ACC112 (cell line): ENCODE results near the gene TXNRD1.
"Not testable (repeated sequence)": the region's sequence is repeated elsewhere in the genome, so short reads cannot be mapped to it uniquely, and the experiment has no call there.

ENCODE experiments used
- H2AFZ ChIP-seq: fragments of 200-600 bp; sonication (generic); one replicate; pipeline ENCODE4 v1.6.0; 2017; ENCODE audit warnings: antibody characterized with exemption, low read length; ENCODE audit not compliant: unreplicated experiment
- H3K27ac ChIP-seq: fragments of 200-600 bp; sonication (generic); 2 replicates; pipeline ENCODE4 v1.5.1; 2014; ENCODE audit warnings: low read depth, mild to moderate bottlenecking, antibody characterized with exemption, low read length, moderate library complexity
- H3K27me3 ChIP-seq: fragments of 200-600 bp; sonication (generic); 2 replicates; pipeline ENCODE4 v1.6.1; 2014; ENCODE audit warnings: mild to moderate bottlenecking, antibody characterized with exemption, low read length, moderate library complexity, mixed read lengths; ENCODE audit not compliant: insufficient read depth
- H3K36me3 ChIP-seq: fragments of 200-600 bp; sonication (generic); 2 replicates; pipeline ENCODE4 v1.6.1; 2016; ENCODE audit warnings: mild to moderate bottlenecking, antibody characterized with exemption, low read length, moderate library complexity, mixed read lengths; ENCODE audit not compliant: insufficient read depth
- H3K4me1 ChIP-seq: fragments of 200-600 bp; sonication (generic); one replicate; pipeline ENCODE4 v1.6.1; 2016; ENCODE audit warnings: low read length, mixed read lengths; ENCODE audit not compliant: insufficient read depth, unreplicated experiment, control insufficient read depth
- H3K4me3 ChIP-seq: fragments of 200-600 bp; sonication (generic); 2 replicates; pipeline ENCODE4 v1.5.1; 2014; ENCODE audit warnings: mild to moderate bottlenecking, low read depth, low read length
- H3K79me2 ChIP-seq: fragments of 200-600 bp; sonication (generic); one replicate; pipeline ENCODE4 v1.6.0; 2016; ENCODE audit warnings: low read length; ENCODE audit not compliant: control insufficient read depth, unreplicated experiment, insufficient read depth

Gene TXNRD1

GRCh38 chr12:104263026-104263425, 47.4 kb downstream of the TXNRD1 start:
- no peaks in the 10 kb centered on the region for H3K27me3 ChIP-seq
- no peaks in the 10 kb centered on the region for H3K79me2 ChIP-seq
- H3K4me3 ChIP-seq: no peak overlapping the region
- no peak overlapping the region for H3K27ac ChIP-seq
- H3K36me3 ChIP-seq: no peaks in the 10 kb centered on the region
- no peak overlapping the region for H2AFZ ChIP-seq
- H3K4me1 ChIP-seq: peaks cover 5% of the 10 kb centered on the region

DNA sequence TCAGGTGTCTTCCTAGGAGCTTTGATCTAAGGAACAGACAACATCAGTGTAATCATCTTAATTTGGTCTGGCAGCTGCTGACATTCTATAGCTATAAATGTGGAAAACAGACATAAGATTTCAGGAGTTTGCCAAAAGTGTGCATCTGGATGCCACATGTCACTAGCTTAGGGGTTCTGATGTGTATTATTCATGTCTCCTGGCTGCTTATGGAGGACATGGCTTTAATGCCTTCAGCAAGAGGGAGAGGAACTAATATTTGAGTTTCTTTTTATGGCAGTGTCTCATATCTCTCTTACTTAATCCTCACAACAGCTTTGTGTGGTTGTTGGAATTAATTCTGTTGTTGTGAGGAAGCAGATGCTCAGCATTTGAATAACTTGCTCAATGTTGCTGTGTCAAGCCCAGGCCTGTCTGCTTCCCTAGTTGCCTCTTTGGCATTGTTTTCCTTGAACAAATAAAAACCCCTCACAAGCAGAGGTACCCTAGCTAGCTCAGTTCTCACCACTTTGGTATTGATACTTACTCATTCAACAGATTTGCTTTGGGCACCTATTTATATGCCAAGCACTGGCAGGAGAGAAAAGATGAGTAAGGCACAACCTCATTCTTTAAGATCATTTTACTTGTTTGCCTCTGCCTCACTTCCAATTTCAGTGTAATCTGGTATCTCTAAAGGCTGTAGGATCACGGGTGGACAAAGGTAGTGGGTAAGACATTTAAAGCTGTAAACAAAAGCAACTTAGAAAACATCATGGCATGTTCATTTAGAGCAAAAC, 48.2 kb downstream of the TXNRD1 start:
- Histone ChIP-seq H3K27ac (peak overlapping the region; percentile 1; the same call in 1 of the 2 replicates), H2AFZ (no peak overlapping the region), H3K4me3 (no peak overlapping the region), H3K27me3 (no peaks in the 10 kb centered on the region), H3K79me2 (no peaks in the 10 kb centered on the region), H3K36me3 (no peaks in the 10 kb centered on the region), H3K4me1 (peaks cover 5% of the 10 kb centered on the region)

GRCh38 chr12:104265436-104265835, 49.9 kb downstream of the TXNRD1 start:
- not testable (repeated sequence) for H3K79me2 ChIP-seq, H3K27me3 ChIP-seq, H3K27ac ChIP-seq, H3K36me3 ChIP-seq, H3K4me1 ChIP-seq, H3K4me3 ChIP-seq, H2AFZ ChIP-seq

DNA sequence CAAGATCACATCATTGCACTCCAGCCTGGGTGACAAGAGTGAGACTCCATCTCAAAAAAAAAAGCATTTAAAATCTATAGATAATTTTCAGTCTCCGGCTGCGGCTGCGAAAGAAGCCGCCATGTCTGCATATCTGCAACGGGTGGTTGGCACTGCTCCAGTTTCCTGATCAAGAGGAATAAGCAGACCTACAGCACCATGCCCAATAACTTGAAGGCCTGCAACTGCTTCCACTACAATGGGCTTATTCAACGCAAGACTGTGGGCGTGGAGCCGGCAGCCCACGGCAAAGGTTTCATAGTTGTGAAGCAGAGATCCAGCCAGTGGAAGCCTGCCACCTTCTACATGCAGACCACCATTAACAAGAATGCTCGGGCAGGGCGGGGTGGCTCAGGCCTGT, 57.4 kb downstream of the TXNRD1 start:
- peaks cover 10% of the 10 kb centered on the region for H3K4me1 ChIP-seq
- no peaks in the 10 kb centered on the region for H3K36me3 ChIP-seq
- H3K27ac ChIP-seq: no peak overlapping the region
- H3K27me3 ChIP-seq: no peaks in the 10 kb centered on the region
- no peak overlapping the region for H2AFZ ChIP-seq
- H3K79me2 ChIP-seq: no peaks in the 10 kb centered on the region
- H3K4me3 ChIP-seq: no peak overlapping the region

DNA sequence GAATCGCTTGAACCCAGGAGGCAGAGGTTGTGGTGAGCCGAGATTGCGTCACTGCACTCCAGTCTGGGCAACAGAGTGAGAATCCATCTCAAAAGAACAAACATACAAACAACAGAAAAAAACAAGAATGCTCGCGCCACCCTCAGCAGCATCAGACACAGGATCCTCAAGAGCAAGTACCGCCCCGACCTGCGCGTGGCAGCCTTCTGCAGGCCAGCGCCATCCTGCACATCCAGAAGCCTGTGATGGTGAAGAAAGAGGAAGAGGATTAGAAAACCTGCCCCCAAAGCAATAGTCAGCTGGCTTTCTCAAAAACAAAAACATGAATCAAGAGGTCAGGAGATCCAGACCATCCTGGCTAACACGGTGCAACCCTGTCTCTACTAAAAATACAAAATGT, 57.9 kb downstream of the TXNRD1 start:
- Histone ChIP-seq H3K4me3 (no peak overlapping the region), H3K79me2 (no peaks in the 10 kb centered on the region), H2AFZ (no peak overlapping the region), H3K4me1 (peaks cover 10% of the 10 kb centered on the region), H3K27ac (no peak overlapping the region), H3K36me3 (no peaks in the 10 kb centered on the region), H3K27me3 (no peaks in the 10 kb centered on the region)

DNA sequence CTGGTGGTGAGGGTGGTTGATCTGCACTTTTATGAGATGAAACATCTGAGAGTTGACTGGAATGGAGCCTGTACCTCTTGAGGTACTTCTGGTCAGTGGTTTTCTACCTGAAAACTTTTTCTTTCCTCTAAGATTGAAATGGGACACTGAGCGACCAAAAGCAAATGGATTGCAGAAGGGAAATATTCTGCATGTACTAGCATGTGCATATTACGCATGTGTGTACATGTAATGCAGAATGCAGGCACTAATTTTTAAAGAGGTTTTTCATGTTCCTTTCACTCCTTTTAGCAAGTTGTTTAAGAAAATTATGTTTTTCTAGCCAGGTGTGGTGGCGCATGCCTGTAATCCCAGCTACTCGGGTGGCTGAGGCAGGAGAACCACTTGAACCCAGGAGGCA, 59.2 kb downstream of the TXNRD1 start:
- H2AFZ ChIP-seq: no peak overlapping the region
- H3K27me3 ChIP-seq: no peaks in the 10 kb centered on the region
- H3K27ac ChIP-seq: no peak overlapping the region
- H3K4me3 ChIP-seq: no peak overlapping the region
- no peaks in the 10 kb centered on the region for H3K36me3 ChIP-seq
- H3K79me2 ChIP-seq: no peaks in the 10 kb centered on the region
- H3K4me1 ChIP-seq: peaks cover 20% of the 10 kb centered on the region

GRCh38 chr12:104275689-104276088, 60.1 kb downstream of the TXNRD1 start:
- no peaks in the 10 kb centered on the region for H3K79me2 ChIP-seq
- H3K36me3 ChIP-seq: no peaks in the 10 kb centered on the region
- H3K27me3 ChIP-seq: no peaks in the 10 kb centered on the region
- peaks cover 27% of the 10 kb centered on the region for H3K4me1 ChIP-seq
- no peak overlapping the region for H3K4me3 ChIP-seq
- no peak overlapping the region for H3K27ac ChIP-seq
- H2AFZ ChIP-seq: no peak overlapping the region

- Histone ChIP-seq H2AFZ (peak overlapping the region; percentile 4), H3K4me3 (no peak overlapping the region), H3K79me2 (no peaks in the 10 kb centered on the region), H3K4me1 (peaks cover 32% of the 10 kb centered on the region), H3K36me3 (no peaks in the 10 kb centered on the region), H3K27ac (peak overlapping the region; percentile 68), H3K27me3 (no peaks in the 10 kb centered on the region)
These were observed 60.9 kb downstream of the TXNRD1 start for GRCh38 chr12:104276273-104277131.

DNA sequence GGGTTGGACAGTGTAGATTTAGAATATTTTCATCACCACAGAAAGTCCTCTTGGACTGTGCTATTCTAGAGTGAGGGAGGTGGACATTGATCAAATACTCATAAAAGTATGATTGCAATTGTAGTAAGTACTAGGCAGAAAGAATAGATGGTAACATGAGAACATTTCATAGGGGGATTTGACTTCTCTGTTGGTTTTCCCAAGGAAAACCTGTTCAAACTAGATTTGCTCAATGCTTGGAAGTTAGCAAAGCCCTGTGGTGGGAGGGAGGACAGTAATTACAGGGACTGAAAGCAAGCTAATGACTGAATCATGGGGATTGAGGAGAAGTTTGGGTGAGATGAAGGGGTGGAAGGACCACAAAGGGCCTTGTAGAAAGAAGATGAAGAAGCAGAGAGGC, 63.6 kb downstream of the TXNRD1 start:
- Histone ChIP-seq H3K79me2 (no peaks in the 10 kb centered on the region), H2AFZ (no peak overlapping the region), H3K4me3 (peak overlapping the region; percentile 10; the same call in 1 of the 2 replicates), H3K27me3 (no peaks in the 10 kb centered on the region), H3K4me1 (peaks cover 42% of the 10 kb centered on the region), H3K27ac (peak overlapping the region; percentile 33), H3K36me3 (no peaks in the 10 kb centered on the region)

DNA sequence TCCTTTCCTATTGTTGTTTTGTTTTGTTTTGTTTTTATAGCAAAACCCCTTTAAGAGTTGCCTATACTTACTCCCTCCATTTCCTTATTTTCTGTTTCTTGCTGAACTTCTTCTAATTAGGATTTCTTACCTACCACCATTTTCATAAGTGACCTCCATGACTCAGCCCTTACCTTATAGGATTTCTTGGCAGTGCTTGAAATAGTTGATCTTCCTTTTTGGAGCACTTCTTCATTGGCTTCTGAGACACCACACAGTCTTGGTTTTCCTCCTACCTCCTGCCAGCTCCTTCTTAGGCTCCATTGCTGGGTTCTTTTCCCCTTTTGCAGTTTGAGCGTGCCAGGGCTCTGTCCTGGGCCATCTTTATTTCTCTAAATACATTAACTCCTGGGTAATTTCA, 64.5 kb downstream of the TXNRD1 start:
- H3K4me1 ChIP-seq: peaks cover 42% of the 10 kb centered on the region

More for the DNA sequence above, 64.5 kb downstream of the TXNRD1 start:
- H3K27me3 ChIP-seq: no peaks in the 10 kb centered on the region
- no peaks in the 10 kb centered on the region for H3K79me2 ChIP-seq
- peak overlapping the region; percentile 20 for H2AFZ ChIP-seq
- no peaks in the 10 kb centered on the region for H3K36me3 ChIP-seq
- H3K27ac ChIP-seq: peak overlapping the region; percentile 91
- peak overlapping the region; percentile 62 for H3K4me3 ChIP-seq
